ENCODE measurements around the gene FOXP4.
A peak's percentile ranks its signal among the peaks of the same experiment; 100 is the strongest.

Gene FOXP4

GRCh38 chr6:41583565-41583964 lies 37.4 kb downstream of the FOXP4 start:
- no peak for DNase-seq (ENCODE audit: low read depth in 2 of 2)

- DNase-seq (ENCODE audit: low read depth in 2 of 2): no peak
Measured at GRCh38 chr6:41584205-41584604, 38.0 kb downstream of the FOXP4 start.

- DNase-seq (ENCODE audit: low read depth in 2 of 2): no peak
Measured at GRCh38 chr6:41584668-41585205, 38.6 kb downstream of the FOXP4 start.

GRCh38 chr6:41585605-41586004 lies 39.4 kb downstream of the FOXP4 start:
- no peak for DNase-seq (ENCODE audit: low read depth in 2 of 2)

- no peak for DNase-seq (ENCODE audit: low read depth in 2 of 2)
Measured at GRCh38 chr6:41586252-41587007, 40.2 kb downstream of the FOXP4 start.

GRCh38 chr6:41587131-41587879 lies 41.1 kb downstream of the FOXP4 start:
- DNase-seq (ENCODE audit: low read depth in 2 of 2): no peak

GRCh38 chr6:41588111-41588510 lies 41.9 kb downstream of the FOXP4 start:
- DNase-seq (ENCODE audit: low read depth in 2 of 2): no peak

- DNase-seq (ENCODE audit: low read depth in 2 of 2): no peak
Measured at GRCh38 chr6:41589223-41589622, 43.0 kb downstream of the FOXP4 start.

- DNase-seq (ENCODE audit: low read depth in 2 of 2): no peak
Measured at GRCh38 chr6:41589636-41590622, 43.7 kb downstream of the FOXP4 start.

- DNase-seq (ENCODE audit: low read depth in 2 of 2): no peak
Measured at GRCh38 chr6:41591122-41591521, 44.9 kb downstream of the FOXP4 start.

GRCh38 chr6:41591859-41592502 lies 45.8 kb downstream of the FOXP4 start:
- DNase-seq (ENCODE audit: low read depth in 2 of 2): peak; percentile 56 to 66

- DNase-seq (ENCODE audit: low read depth in 2 of 2): no peak
Measured at GRCh38 chr6:41593406-41593805, 47.2 kb downstream of the FOXP4 start.

- DNase-seq (ENCODE audit: low read depth in 2 of 2): no peak
Measured at GRCh38 chr6:41593839-41594238, 47.7 kb downstream of the FOXP4 start.

- DNase-seq (ENCODE audit: low read depth in 2 of 2): no peak
Measured at GRCh38 chr6:41594326-41594725, 48.1 kb downstream of the FOXP4 start.

- DNase-seq (ENCODE audit: low read depth in 2 of 2): no peak
Measured at GRCh38 chr6:41594766-41595165, 48.6 kb downstream of the FOXP4 start.

GRCh38 chr6:41595166-41595565 lies 49.0 kb downstream of the FOXP4 start:
- no peak for DNase-seq (ENCODE audit: low read depth in 2 of 2)

- no peak for DNase-seq (ENCODE audit: low read depth in 2 of 2)
Measured at GRCh38 chr6:41596096-41596685, 50.0 kb downstream of the FOXP4 start.

GRCh38 chr6:41596807-41597206 lies 50.6 kb downstream of the FOXP4 start:
- no peak for DNase-seq (ENCODE audit: low read depth in 2 of 2)

- no peak for DNase-seq (ENCODE audit: low read depth in 2 of 2)
Measured at GRCh38 chr6:41597246-41598000, 51.2 kb downstream of the FOXP4 start.

- no peak for DNase-seq (ENCODE audit: low read depth in 2 of 2)
Measured at GRCh38 chr6:41598670-41599014, 52.5 kb downstream of the FOXP4 start.

Data from activated CD8-positive, alpha-beta memory T cell treated with anti-CD3 and anti-CD28 coated beads for 4 hours (primary cell).